ENCODE data around the gene ZCWPW1.
A peak's percentile ranks its signal among the peaks of the same experiment; 100 is the strongest.

Gene ZCWPW1

GRCh38 chr7:100428199-100428966 lies at the start of gene ZCWPW1:
Gene ZCWPW1 (minus strand): TSS chr7:100428703. CDS start chr7:100420649, 8,054 bp downstream.
- DNase-seq = peak; percentile 93

- no peak for DNase-seq
These were observed 49.4 kb upstream of the ZCWPW1 start for GRCh38 chr7:100477871-100478267.

GRCh38 chr7:100476903-100477870 lies 48.7 kb upstream of the ZCWPW1 start:
- DNase-seq = no peak

GRCh38 chr7:100476101-100476780 lies 47.7 kb upstream of the ZCWPW1 start:
- no peak for DNase-seq

- no peak for DNase-seq
These were observed 47.0 kb upstream of the ZCWPW1 start for GRCh38 chr7:100475549-100475948.

GRCh38 chr7:100472854-100473499 lies 44.5 kb upstream of the ZCWPW1 start:
- DNase-seq = no peak

GRCh38 chr7:100472121-100472851 lies 43.8 kb upstream of the ZCWPW1 start:
- no peak for DNase-seq

GRCh38 chr7:100471021-100471420 lies 42.5 kb upstream of the ZCWPW1 start:
- no peak for DNase-seq

GRCh38 chr7:100469227-100470044 lies 40.9 kb upstream of the ZCWPW1 start:
- DNase-seq = peak; percentile 64

- no peak for DNase-seq
These were observed 39.3 kb upstream of the ZCWPW1 start for GRCh38 chr7:100467638-100468373.

GRCh38 chr7:100466653-100467605 lies 38.4 kb upstream of the ZCWPW1 start:
- no peak for DNase-seq

GRCh38 chr7:100465702-100466311 lies 37.3 kb upstream of the ZCWPW1 start:
- DNase-seq = no peak

- no peak for DNase-seq
These were observed 36.8 kb upstream of the ZCWPW1 start for GRCh38 chr7:100465299-100465698.

GRCh38 chr7:100464791-100465190 lies 36.3 kb upstream of the ZCWPW1 start:
- no peak for DNase-seq

- no peak for DNase-seq
These were observed 35.7 kb upstream of the ZCWPW1 start, which contains the start of gene SPACDR for GRCh38 chr7:100464210-100464660. Gene SPACDR (minus strand): TSS chr7:100464260. CDS start chr7:100464025, 235 bp downstream.

GRCh38 chr7:100457033-100457432 lies 28.5 kb upstream of the ZCWPW1 start:
- no peak for DNase-seq

- DNase-seq = no peak
These were observed 28.1 kb upstream of the ZCWPW1 start for GRCh38 chr7:100456562-100456961.

- DNase-seq = no peak
These were observed 26.7 kb upstream of the ZCWPW1 start for GRCh38 chr7:100455206-100455605.

Measured in NCI-H774 (cell line).